Measurements from ENCODE around the gene MGMT.

The MGMT gene

DNA sequence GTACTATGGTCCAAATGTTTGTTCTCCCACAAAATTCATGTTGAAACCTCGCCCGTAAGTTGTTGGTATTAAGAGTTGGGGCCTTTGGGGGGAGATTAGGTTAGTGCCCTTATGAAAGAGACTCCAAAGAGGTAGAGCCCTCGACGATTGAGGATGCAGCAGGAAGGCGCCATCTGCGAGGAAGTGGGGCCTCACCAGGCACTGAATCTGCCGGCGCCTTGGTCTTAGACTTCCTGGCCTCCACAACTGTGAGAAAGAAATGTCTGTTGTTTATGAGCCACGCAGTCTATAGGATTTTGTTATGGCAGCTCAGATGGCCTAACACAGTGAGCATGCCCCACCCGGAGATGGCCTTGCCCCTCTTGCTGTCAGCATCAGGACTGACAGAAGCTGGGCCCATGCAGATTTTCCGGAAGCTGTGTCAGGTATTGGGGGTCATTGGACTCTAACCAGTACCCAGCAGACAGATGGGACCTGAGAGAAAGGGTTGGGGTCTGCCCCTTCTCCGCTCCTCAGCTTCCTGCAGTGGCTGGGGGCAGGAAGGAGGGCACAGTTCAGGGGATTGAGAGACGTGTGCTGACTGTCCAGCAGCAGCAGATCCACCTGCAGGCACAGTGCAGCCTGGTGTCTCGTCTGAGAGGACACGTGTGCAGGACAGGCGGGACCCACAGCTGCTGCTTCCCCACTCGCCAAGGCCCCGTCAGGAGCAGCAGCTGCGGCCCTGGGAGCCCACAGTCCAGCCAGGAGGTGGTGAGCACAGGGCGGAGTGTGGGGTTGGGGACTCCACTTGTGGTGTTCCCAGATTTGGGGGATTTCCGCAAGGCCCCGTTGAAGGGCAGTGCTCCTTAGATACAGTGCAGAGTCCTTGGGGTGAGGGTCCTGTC is 47.8 kb downstream of the MGMT start:
- no peak overlapping the region for H3K4me3 Mint-ChIP-seq
- H3K27me3 Mint-ChIP-seq (ENCODE audit: low read depth): no peaks in the 10 kb centered on the region
- H3K36me3 Mint-ChIP-seq (ENCODE audit: low read depth): peaks cover 3% of the 10 kb centered on the region
- no peak overlapping the region for H3K27ac Mint-ChIP-seq
- peaks cover 10% of the 10 kb centered on the region for H3K9me3 Mint-ChIP-seq
- H3K4me1 Mint-ChIP-seq (ENCODE audit: low read depth): peaks cover 2% of the 10 kb centered on the region

DNA sequence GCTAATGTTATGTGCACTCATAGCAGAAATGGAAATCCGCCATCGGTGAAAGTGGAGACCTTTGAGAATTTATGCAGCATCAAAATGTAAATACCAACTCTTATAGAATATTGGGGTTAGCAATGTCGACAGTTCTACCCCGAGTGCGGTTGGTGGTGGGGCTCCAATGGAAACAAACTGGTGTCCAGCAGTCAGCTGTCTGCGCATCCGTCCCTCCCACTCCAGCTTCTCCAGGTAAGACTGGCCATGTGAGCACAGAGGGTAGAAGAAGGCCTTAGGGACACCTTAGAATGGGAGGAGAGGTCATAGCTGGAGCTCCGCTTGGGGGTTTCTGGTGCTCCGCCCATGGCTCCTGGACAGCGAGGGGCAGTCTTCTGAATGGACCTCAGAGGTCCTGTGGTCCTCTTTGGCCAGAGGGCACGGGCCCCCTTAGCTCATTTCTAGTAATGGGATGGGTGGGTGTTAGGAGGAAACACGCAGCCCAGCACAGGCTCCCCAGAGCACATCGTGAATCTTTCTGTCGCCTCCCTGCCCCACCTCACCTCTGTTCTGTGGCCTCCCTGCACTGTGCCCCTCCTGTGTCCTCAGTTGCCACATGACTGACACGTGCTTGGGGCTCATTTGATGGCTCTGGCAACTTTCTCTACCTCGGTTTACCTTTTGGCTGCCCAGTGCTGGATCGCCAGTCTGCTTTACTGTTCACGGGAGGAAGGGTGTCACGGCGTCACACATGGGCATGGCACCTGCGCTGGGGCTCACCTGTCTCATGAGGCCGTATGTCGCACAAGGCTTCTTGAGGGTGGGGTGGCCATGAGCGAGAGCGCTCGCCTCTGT is 50.0 kb downstream of the MGMT start:
- Mint-ChIP-seq H3K9me3 (no peaks in the 10 kb centered on the region), H3K27ac (no peak overlapping the region), H3K4me1 (ENCODE audit: low read depth) (peaks cover 2% of the 10 kb centered on the region), H3K36me3 (ENCODE audit: low read depth) (no peaks in the 10 kb centered on the region), H3K27me3 (ENCODE audit: low read depth) (no peaks in the 10 kb centered on the region), H3K4me3 (no peak overlapping the region)

- no peak overlapping the region for H3K27ac Mint-ChIP-seq
- peaks cover 2% of the 10 kb centered on the region for H3K4me1 Mint-ChIP-seq (ENCODE audit: low read depth)
Observed at GRCh38 chr10:129517680-129518057, 50.6 kb downstream of the MGMT start.

DNA sequence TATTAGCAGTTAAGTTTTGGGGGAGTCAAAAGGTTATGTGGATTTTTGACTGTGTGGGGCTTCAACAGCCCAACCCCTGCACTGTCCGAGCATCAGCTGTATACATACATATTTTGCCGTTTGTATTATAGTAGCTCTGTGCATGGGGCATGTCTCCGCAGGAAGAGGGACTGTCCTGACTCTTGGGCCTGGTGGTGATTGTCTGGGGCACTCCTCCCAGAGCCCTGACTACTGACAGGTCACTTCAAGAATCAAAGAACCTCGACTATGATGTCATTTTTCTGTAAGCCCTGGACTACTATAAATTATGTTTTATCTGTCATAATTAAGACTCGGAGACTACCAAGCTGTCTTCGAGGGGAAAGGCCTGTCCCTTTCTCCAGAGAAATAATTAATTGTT is 51.8 kb downstream of the MGMT start:
- Mint-ChIP-seq H3K4me1 (ENCODE audit: low read depth) (peaks cover 2% of the 10 kb centered on the region), H3K27ac (no peak overlapping the region), H3K27me3 (ENCODE audit: low read depth) (no peaks in the 10 kb centered on the region), H3K36me3 (ENCODE audit: low read depth) (no peaks in the 10 kb centered on the region), H3K9me3 (no peaks in the 10 kb centered on the region), H3K4me3 (no peak overlapping the region)

More at GRCh38 chr10:129517680-129518057, 50.6 kb downstream of the MGMT start:
- no peaks in the 10 kb centered on the region for H3K36me3 Mint-ChIP-seq (ENCODE audit: low read depth)
- H3K9me3 Mint-ChIP-seq: no peaks in the 10 kb centered on the region
- no peak overlapping the region for H3K4me3 Mint-ChIP-seq
- no peaks in the 10 kb centered on the region for H3K27me3 Mint-ChIP-seq (ENCODE audit: low read depth)

- no peaks in the 10 kb centered on the region for H3K36me3 Mint-ChIP-seq (ENCODE audit: low read depth)
- H3K4me3 Mint-ChIP-seq: no peak overlapping the region
- H3K4me1 Mint-ChIP-seq (ENCODE audit: low read depth): no peaks in the 10 kb centered on the region
- H3K27me3 Mint-ChIP-seq (ENCODE audit: low read depth): no peaks in the 10 kb centered on the region
- H3K27ac Mint-ChIP-seq: no peak overlapping the region
- no peaks in the 10 kb centered on the region for H3K9me3 Mint-ChIP-seq
Observed at GRCh38 chr10:129520440-129521080, 53.5 kb downstream of the MGMT start.

DNA sequence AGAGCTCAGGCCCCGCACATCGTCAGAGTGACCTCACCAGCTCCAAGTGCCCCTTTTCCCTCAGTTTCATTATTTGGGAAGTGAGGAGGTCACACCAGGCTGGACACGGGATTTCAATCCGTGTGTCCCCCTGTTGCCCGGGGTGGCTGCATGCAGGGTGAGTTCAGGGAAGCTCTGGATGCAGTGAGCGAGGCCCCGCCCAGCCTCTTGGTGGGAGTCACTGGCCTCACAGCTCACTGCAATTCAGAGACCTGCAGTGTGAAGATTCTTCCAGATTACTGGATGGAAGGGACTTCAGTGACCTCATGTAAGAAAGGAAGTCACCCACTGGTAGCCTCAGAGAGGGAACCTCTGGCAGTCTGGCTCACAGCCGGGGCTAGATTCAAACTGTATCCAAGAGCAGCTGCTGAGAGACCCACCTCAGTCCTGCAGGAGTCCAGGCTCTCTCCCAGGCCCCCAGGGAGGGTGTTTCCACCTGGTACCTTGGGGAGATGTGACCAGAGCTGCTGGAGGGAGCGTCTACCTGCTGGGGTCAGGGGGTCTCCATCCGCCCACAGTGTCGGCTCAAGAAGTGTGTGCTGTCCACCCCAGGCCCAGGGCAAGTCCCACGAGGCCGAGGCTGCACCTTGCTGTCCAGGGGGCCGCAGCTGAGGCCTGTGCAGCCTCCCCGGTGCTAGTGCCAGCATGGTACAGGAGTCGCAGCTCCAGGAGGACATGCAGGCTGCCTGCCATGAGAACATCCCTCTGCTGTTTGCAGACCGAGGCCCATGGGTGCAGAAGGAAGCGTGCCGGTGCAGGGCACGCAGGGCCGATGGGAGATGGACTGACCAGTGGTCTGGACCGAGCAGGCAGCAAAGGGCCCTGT is 54.4 kb downstream of the MGMT start:
- Mint-ChIP-seq H3K27ac (no peak overlapping the region), H3K27me3 (ENCODE audit: low read depth) (no peaks in the 10 kb centered on the region), H3K9me3 (no peaks in the 10 kb centered on the region), H3K36me3 (ENCODE audit: low read depth) (no peaks in the 10 kb centered on the region), H3K4me3 (no peak overlapping the region), H3K4me1 (ENCODE audit: low read depth) (no peaks in the 10 kb centered on the region)

DNA sequence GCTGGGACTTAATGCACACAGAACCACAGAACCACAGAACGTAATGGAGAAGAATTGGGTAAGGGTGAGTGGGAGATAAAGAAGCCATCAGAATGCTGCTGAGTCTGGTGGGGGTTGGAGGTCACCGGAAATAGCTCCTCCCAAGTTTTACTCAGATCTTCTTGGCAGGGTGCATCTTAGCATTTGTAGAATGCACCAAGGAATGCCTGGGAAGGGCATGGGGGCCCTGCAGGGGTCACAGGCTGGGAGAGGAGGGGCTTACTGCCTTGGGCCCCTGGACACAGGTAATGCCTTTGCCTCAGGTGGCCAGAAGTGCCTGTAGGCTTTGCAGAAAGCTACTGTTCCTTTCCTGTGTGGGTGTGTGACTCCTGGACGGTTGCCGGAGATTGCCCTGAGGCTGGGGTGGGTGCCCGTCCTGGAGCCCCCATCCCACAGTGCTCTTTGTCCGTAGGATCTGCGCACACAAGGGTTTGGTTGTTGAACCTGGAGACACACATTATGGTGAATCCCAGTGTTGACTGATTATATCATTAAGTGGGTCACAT is 55.1 kb downstream of the MGMT start:
- no peak overlapping the region for H3K27ac Mint-ChIP-seq
- H3K9me3 Mint-ChIP-seq: no peaks in the 10 kb centered on the region
- H3K27me3 Mint-ChIP-seq (ENCODE audit: low read depth): no peaks in the 10 kb centered on the region
- no peaks in the 10 kb centered on the region for H3K4me1 Mint-ChIP-seq (ENCODE audit: low read depth)
- H3K4me3 Mint-ChIP-seq: no peak overlapping the region
- no peaks in the 10 kb centered on the region for H3K36me3 Mint-ChIP-seq (ENCODE audit: low read depth)

DNA sequence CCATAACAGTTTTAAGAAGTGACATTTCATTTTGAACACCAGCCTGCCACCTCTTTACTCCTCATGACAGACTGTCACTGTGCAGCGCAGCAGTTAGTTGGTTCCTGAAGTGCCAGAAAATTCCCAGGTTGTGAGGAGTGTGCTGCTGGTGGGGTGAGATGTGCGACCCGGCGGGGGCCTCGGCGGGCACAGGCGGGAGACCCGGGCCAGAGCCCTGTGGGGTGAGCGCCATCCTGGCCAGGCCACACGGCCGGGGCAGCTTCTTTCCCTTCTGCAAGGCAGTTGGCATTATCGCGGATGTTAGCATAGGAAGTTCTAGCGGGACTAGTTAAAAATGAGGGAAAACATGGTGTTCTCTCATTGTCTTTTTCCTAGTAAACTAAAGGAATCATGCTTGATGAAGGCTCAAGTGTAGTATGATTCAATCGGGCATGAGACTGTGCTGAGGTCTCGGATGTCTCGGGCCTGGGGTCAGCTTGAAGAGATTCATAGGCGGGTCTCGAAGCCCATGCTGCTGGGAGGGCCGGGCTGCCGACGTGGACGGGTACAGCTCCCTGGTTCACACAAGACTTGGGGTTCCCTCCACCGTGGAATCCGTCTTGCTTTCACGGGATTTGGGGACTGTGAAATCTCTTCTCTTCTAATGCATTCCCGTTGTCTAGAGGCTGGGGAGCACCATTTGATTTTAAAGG is 56.1 kb downstream of the MGMT start:
- peaks cover 3% of the 10 kb centered on the region for H3K36me3 Mint-ChIP-seq (ENCODE audit: low read depth)
- H3K4me1 Mint-ChIP-seq (ENCODE audit: low read depth): no peaks in the 10 kb centered on the region
- no peak overlapping the region for H3K4me3 Mint-ChIP-seq
- no peak overlapping the region for H3K27ac Mint-ChIP-seq
- peaks cover 7% of the 10 kb centered on the region for H3K9me3 Mint-ChIP-seq
- H3K27me3 Mint-ChIP-seq (ENCODE audit: low read depth): no peaks in the 10 kb centered on the region

- Mint-ChIP-seq H3K27me3 (ENCODE audit: low read depth) (no peaks in the 10 kb centered on the region), H3K4me3 (no peak overlapping the region), H3K36me3 (ENCODE audit: low read depth) (peaks cover 3% of the 10 kb centered on the region), H3K9me3 (peaks cover 7% of the 10 kb centered on the region), H3K4me1 (ENCODE audit: low read depth) (no peaks in the 10 kb centered on the region), H3K27ac (no peak overlapping the region)
Observed at GRCh38 chr10:129523723-129524316, 56.8 kb downstream of the MGMT start.

GRCh38 chr10:129524936-129525335 is 57.9 kb downstream of the MGMT start:
- H3K27ac Mint-ChIP-seq: no peak overlapping the region

DNA sequence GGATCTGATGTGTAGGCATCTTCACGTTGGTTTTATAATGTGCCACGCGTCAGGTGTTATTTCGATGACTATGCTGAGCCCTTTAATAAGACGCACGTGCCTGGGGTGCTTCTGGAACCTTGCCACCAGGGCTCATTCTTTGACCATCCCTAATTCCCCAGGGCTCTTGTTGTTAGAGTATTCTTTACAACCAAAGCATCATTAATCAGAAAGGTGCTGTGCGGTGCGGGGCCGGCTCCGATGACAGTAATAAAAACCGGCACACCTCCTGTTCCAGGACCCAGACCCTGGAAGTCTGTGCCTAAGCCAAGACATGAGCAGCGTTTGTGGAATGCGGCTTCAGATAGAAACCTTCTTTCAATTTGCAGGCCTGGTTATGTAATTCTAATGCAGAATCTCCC is 58.4 kb downstream of the MGMT start:
- H3K27ac Mint-ChIP-seq: no peak overlapping the region
- H3K27me3 Mint-ChIP-seq (ENCODE audit: low read depth): no peaks in the 10 kb centered on the region
- peaks cover 3% of the 10 kb centered on the region for H3K36me3 Mint-ChIP-seq (ENCODE audit: low read depth)
- H3K4me3 Mint-ChIP-seq: no peak overlapping the region
- peaks cover 7% of the 10 kb centered on the region for H3K9me3 Mint-ChIP-seq
- H3K4me1 Mint-ChIP-seq (ENCODE audit: low read depth): no peaks in the 10 kb centered on the region

More at GRCh38 chr10:129524936-129525335, 57.9 kb downstream of the MGMT start:
- no peaks in the 10 kb centered on the region for H3K27me3 Mint-ChIP-seq (ENCODE audit: low read depth)
- H3K36me3 Mint-ChIP-seq (ENCODE audit: low read depth): peaks cover 3% of the 10 kb centered on the region
- H3K4me3 Mint-ChIP-seq: no peak overlapping the region
- no peaks in the 10 kb centered on the region for H3K4me1 Mint-ChIP-seq (ENCODE audit: low read depth)
- peaks cover 7% of the 10 kb centered on the region for H3K9me3 Mint-ChIP-seq

DNA sequence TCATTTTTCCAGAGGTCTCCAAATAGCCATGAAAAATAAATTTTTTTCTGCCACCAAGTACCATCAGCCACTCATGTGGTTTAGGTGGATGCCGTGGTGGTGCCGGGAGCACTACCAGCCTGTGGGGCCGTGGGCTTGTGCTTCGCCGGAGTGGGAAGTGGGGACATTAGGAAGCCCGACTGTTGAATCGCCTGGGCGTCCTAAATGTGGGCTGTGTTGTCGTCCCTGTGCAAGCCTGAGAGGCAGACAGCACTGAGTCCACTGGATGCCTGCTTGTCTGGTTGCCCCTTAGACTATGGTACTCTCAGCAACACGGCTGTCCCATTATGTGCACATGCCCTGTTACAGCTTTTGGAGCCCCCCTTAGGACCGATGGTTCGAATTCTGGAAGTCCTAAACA is 59.9 kb downstream of the MGMT start:
- Mint-ChIP-seq H3K4me1 (ENCODE audit: low read depth) (no peaks in the 10 kb centered on the region), H3K9me3 (peaks cover 7% of the 10 kb centered on the region), H3K27me3 (ENCODE audit: low read depth) (no peaks in the 10 kb centered on the region), H3K36me3 (ENCODE audit: low read depth) (peaks cover 3% of the 10 kb centered on the region), H3K27ac (no peak overlapping the region), H3K4me3 (no peak overlapping the region)

DNA sequence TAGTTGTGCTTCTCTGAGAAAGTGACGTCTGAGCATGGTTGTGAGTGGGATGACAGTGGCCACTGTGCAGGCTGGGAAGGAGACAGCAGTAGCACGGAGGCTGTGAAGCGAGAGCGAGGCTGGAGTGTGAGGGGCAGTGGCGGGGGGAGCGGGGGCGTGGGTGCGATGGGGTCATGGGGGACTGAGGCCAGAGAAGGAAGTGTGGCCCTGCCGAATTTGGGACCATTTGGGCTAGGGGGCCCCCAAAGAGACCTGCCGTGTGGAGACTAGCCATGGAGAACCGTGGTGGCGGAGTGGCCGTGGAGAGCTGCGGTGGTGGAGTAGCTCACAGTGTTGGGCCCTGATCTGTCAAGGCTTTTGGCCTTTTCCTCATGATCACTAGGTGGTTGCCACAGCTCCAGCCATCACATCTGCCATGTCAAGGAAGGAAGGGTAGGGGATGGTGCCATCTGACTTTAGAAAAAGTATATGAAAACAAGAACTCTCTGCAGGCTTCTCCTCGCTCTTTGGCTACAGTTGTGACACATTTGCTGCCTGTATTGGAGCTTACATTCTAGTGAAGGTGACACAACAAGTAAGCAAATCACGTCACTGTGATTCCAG is 61.4 kb downstream of the MGMT start:
- H3K9me3 Mint-ChIP-seq: peaks cover 7% of the 10 kb centered on the region
- H3K4me1 Mint-ChIP-seq (ENCODE audit: low read depth): no peaks in the 10 kb centered on the region
- H3K4me3 Mint-ChIP-seq: no peak overlapping the region
- H3K27ac Mint-ChIP-seq: no peak overlapping the region
- H3K36me3 Mint-ChIP-seq (ENCODE audit: low read depth): peaks cover 3% of the 10 kb centered on the region
- H3K27me3 Mint-ChIP-seq (ENCODE audit: low read depth): no peaks in the 10 kb centered on the region

All from T-helper 1 cell treated with Interleukin-12 subunit alpha and Interleukin-12 subunit beta and Interleukin-4 antibody, amounts not matched to agents 30 μg/mL and 1 μg/mL, for 36 hours (primary cell).